Raji (cell line): ENCODE measurements around the gene OXNAD1.

Source experiments
- POLR2A ChIP-seq: IDR thresholded peaks from 2 replicates; pipeline ENCODE4 v1.6.1; 2011; ENCODE audit warnings: low read depth, low read length, control low read depth; ENCODE audit not compliant: insufficient read depth

Gene OXNAD1

GRCh38 chr3:16336825-16337224 is 71.8 kb downstream of the OXNAD1 start:
- TF ChIP-seq POLR2A = no peak

- TF ChIP-seq POLR2A = no peak
Observed at GRCh38 chr3:16337856-16338540, 73.0 kb downstream of the OXNAD1 start.

GRCh38 chr3:16338999-16339398 is 74.0 kb downstream of the OXNAD1 start:
- TF ChIP-seq POLR2A = no peak

- TF ChIP-seq POLR2A = no peak
Observed at GRCh38 chr3:16343101-16343500, 78.1 kb downstream of the OXNAD1 start.

GRCh38 chr3:16346413-16347081 is 81.5 kb downstream of the OXNAD1 start:
- TF ChIP-seq POLR2A = no peak

- TF ChIP-seq POLR2A = no peak
Observed at GRCh38 chr3:16347548-16347947, 82.5 kb downstream of the OXNAD1 start.

GRCh38 chr3:16349986-16350596 is 85.1 kb downstream of the OXNAD1 start:
- no peak for TF ChIP-seq POLR2A

GRCh38 chr3:16350597-16351318 is 85.7 kb downstream of the OXNAD1 start:
- no peak for TF ChIP-seq POLR2A

GRCh38 chr3:16352428-16352827 is 87.4 kb downstream of the OXNAD1 start:
- TF ChIP-seq POLR2A = no peak

GRCh38 chr3:16354291-16354690 is 89.3 kb downstream of the OXNAD1 start:
- no peak for TF ChIP-seq POLR2A
